Naive thymus-derived CD4-positive, alpha-beta T cell (primary cell): Measurements from ENCODE around the gene NPAS3. TPM values are rescaled to one million over a fixed set of nuclear protein-coding genes. Genes with fewer than 3 reads are reported as not detected.

Experiments
- ATAC-seq: fragments of 150-1000 bp; cut with Tn5 transposase; 2 replicates; pipeline ENCODE4 v1.10.0; 2021; ENCODE audit warnings: mild to moderate bottlenecking, moderate library complexity
- CTCF ChIA-PET: fragments of 350-600 bp; sonication (Branson Sonifier 250); formaldehyde crosslinking; loops from one replicate; lab custom pipeline; 2021; ENCODE audit warnings: antibody characterized with exemption; lab: Charles Lee
- POLR2A ChIA-PET: fragments of 350-600 bp; sonication (Branson Sonifier 250); formaldehyde crosslinking; loops from one replicate; lab custom pipeline; 2021; ENCODE audit warnings: antibody characterized with exemption, inconsistent platforms; lab: Charles Lee
- DNase-seq, 9 donors: peaks; one replicate each; pipeline versions ENCODE4 v3.0.0 to v3.0.0-alpha.2; 2020 to 2022; ENCODE audit warnings: mixed read lengths in 1 of 9
- H3K27ac ChIP-seq: one replicate; pipeline ENCODE4 v1.7.0; 2013; ENCODE audit warnings: mild to moderate bottlenecking, low read depth, low read length, moderate library complexity
- H3K27me3 ChIP-seq, 2 donors: one replicate each; pipeline ENCODE4 v1.7.0; 2013; ENCODE audit warnings: low read length in 2 of 2, mild to moderate bottlenecking in 2 of 2, moderate library complexity in 2 of 2; ENCODE audit not compliant: control insufficient read depth in 2 of 2, insufficient read depth in 2 of 2
- H3K36me3 ChIP-seq, 3 experiments: 1 replicate in 2 of 3; 2 replicates in 1 of 3; pipeline ENCODE4 v1.7.0; 2013; ENCODE audit warnings: low read length in 3 of 3, mild to moderate bottlenecking in 3 of 3, moderate library complexity in 1 of 3; ENCODE audit not compliant: insufficient read depth in 3 of 3, control insufficient read depth in 2 of 3
- H3K4me1 ChIP-seq, 2 donors: one replicate each; pipeline ENCODE4 v1.7.0; 2013; ENCODE audit warnings: low read length in 2 of 2, mild to moderate bottlenecking in 2 of 2, moderate library complexity in 1 of 2; ENCODE audit not compliant: control insufficient read depth in 2 of 2, insufficient read depth in 2 of 2
- H3K4me3 ChIP-seq: 2 replicates; pipeline ENCODE4 v1.7.0; 2013; ENCODE audit warnings: mild to moderate bottlenecking, low read length
- H3K9me3 ChIP-seq, 3 experiments: 1 replicate in 2 of 3; 2 replicates in 1 of 3; pipeline ENCODE4 v1.7.0; 2013; ENCODE audit warnings: low read length in 3 of 3; ENCODE audit not compliant: control insufficient read depth in 2 of 3
- H3K27ac Mint-ChIP-seq, 9 donors: one replicate each; pipeline ENCODE4 v1.8.0; 2020 to 2022; ENCODE audit warnings: mixed read lengths in 9 of 9, mild to moderate bottlenecking in 8 of 9, moderate library complexity in 5 of 9, inconsistent platforms in 2 of 9
- H3K27me3 Mint-ChIP-seq, 5 donors: one replicate each; pipeline ENCODE4 v1.8.0; 2021 to 2022; ENCODE audit warnings: mixed read lengths in 5 of 5, mild to moderate bottlenecking in 1 of 5
- H3K36me3 Mint-ChIP-seq, 5 donors: one replicate each; pipeline ENCODE4 v1.8.0; 2020 to 2022; ENCODE audit warnings: mixed read lengths in 5 of 5, mild to moderate bottlenecking in 3 of 5, inconsistent platforms in 1 of 5
- H3K4me1 Mint-ChIP-seq, 7 donors: one replicate each; pipeline ENCODE4 v1.8.0; 2020 to 2022; ENCODE audit warnings: mixed read lengths in 7 of 7, mild to moderate bottlenecking in 3 of 7, inconsistent platforms in 1 of 7
- H3K4me3 Mint-ChIP-seq, 10 donors: one replicate each; pipeline ENCODE4 v1.8.0; 2020 to 2022; ENCODE audit warnings: mild to moderate bottlenecking in 10 of 10, mixed read lengths in 10 of 10, moderate library complexity in 6 of 10, inconsistent platforms in 2 of 10
- H3K9me3 Mint-ChIP-seq, 11 donors: one replicate each; pipeline ENCODE4 v1.8.0; 2020 to 2022; ENCODE audit warnings: mixed read lengths in 11 of 11, mild to moderate bottlenecking in 4 of 11, inconsistent platforms in 1 of 11, moderate library complexity in 1 of 11
- intact Hi-C, 2 donors: fragments of 100-400 bp; cut with micrococcal nuclease; formaldehyde crosslinking; loops; one replicate each; pipeline ENCODE4 v1.15.1; 2023
- polyA plus RNA-seq, 2 donors: library from polyadenylated mRNA; unstranded; fragments of 300-500 nt; fragmentation: Illumina TruSeq; gene quantifications; one replicate each; pipeline ENCODE4 v1.2.3, GENCODE V29; 2021
- total RNA-seq, 6 experiments: library from RNA in 5 of 6; stranded (reverse) in 5 of 6; gene quantifications; 1 replicate in 5 of 6; 2 replicates in 1 of 6; pipeline ENCODE4 v1.2.3 and lab custom pipeline; 2021 to 2026

NPAS3 gene
- total and polyA plus RNA-seq, 7 experiments from 2014 or later: not detected

DNA sequence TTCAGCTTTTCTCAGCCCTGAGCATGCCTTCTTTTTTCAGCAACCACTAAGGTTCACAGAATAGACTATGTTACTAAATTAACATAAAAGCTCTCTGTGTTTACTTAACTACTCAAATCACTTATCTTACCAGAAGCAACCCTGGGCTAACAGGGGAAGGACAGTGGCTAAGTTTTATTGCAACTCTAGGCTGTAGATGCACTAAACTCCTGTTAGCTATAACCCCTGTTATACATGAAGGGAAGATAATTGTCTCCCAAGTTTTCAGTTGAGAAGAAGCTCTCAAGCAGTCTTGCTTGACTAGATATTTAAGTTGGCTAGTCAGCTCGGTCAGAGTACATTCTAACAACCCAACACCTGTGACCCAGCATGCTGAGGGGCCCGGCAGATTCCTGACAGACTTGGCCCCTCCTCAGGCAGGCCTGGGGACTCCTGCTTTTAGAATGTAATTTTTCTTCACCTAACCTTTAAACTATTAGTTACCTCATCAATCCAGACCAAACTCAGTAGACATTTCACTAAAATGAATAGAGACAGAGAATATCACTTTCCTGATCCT is 547.7 kb downstream of the NPAS3 start:
- no peak overlapping the region for H3K27ac ChIP-seq
- CTCF ChIA-PET: no interaction called here
- intact Hi-C loops: no loop called here
- H3K4me3 ChIP-seq: no peak overlapping the region
- H3K36me3 ChIP-seq: no peaks in the 10 kb centered on the region
- ATAC-seq: no peak
- H3K9me3 Mint-ChIP-seq: peaks cover 0 to 8% (median 0%) of the 10 kb centered on the region in 11 donors
- peaks cover 5 to 38% (median 12%) of the 10 kb centered on the region in 5 donors for H3K27me3 Mint-ChIP-seq
- POLR2A ChIA-PET: no interaction called here
- H3K27ac Mint-ChIP-seq: no peak overlapping the region
- H3K27me3 ChIP-seq: no peaks in the 10 kb centered on the region
- H3K4me3 Mint-ChIP-seq: no peak overlapping the region
- no peaks in the 10 kb centered on the region for H3K9me3 ChIP-seq
- H3K4me1 Mint-ChIP-seq: peaks cover 0 to 4% (median 0%) of the 10 kb centered on the region in 7 donors
- no peaks in the 10 kb centered on the region for H3K4me1 ChIP-seq
- no peak for DNase-seq
- H3K36me3 Mint-ChIP-seq: no peaks in the 10 kb centered on the region

DNA sequence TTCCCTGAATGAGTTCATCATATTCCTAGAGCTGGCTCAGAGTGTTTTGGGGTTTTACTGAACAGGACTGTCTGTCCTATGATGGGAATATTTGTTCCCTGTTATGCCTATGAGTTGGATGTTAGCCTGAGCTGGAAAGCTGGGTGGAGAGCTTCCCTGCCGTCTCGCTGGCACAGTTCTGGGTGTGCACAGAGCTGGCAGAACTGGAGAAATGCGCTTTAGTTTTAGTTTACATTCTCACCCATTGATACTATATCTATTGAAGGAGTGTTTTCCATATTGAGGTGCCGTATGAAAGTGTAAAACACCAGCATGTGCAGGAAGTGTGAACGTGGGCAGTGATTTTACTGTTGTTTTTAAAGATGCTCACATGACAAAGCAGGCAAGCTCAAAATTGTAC is 549.9 kb downstream of the NPAS3 start:
- DNase-seq: no peak

DNA sequence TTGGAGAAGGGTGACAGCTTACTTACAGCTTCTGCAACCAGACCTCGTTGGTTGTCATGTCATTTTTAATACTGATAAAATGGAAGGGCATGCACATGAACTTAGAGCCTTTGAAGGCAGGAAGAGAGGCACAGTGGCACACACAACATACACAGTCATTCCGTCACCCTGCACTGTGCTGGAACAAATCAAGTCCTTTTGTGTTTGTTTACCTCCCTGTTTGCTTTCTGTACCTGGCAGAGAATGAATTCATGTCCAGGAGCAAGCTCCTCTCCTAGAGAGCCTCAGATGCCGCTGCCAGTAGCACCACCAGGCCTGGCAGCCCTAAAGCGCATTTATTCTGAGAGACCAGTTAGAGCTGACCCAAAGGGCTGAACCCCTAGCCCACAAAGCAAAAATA is 551.9 kb downstream of the NPAS3 start:
- Mint-ChIP-seq H3K36me3 (no peaks in the 10 kb centered on the region), H3K4me3 (no peak overlapping the region), H3K4me1 (peaks cover 0 to 2% (median 0%) of the 10 kb centered on the region in 7 donors), H3K9me3 (peaks cover 0 to 15% (median 8%) of the 10 kb centered on the region in 11 donors), H3K27ac (no peak overlapping the region), H3K27me3 (peaks cover 1 to 10% (median 4%) of the 10 kb centered on the region in 5 donors)
- no peak for DNase-seq
- H3K4me1 ChIP-seq: no peaks in the 10 kb centered on the region
- no peaks in the 10 kb centered on the region for H3K27me3 ChIP-seq
- POLR2A ChIA-PET: no interaction called here
- H3K4me3 ChIP-seq: no peak overlapping the region
- CTCF ChIA-PET: interaction anchor here (0.6 to 0.7 kb wide), 2 partner anchors 50 to 993 kb away, joined by 3 to 5 read pairs; no protein-coding TSS in a partner anchor
- H3K9me3 ChIP-seq: no peaks in the 10 kb centered on the region
- no peaks in the 10 kb centered on the region for H3K36me3 ChIP-seq
- no peak overlapping the region for H3K27ac ChIP-seq
- no peak for ATAC-seq
- intact Hi-C loops: no loop called here

More for the DNA sequence above, 549.9 kb downstream of the NPAS3 start:
- H3K9me3 Mint-ChIP-seq: peaks cover 0 to 8% (median 0%) of the 10 kb centered on the region in 11 donors
- Histone ChIP-seq H3K27me3 (no peaks in the 10 kb centered on the region), H3K4me3 (no peak overlapping the region), H3K9me3 (no peaks in the 10 kb centered on the region), H3K36me3 (no peaks in the 10 kb centered on the region), H3K4me1 (no peaks in the 10 kb centered on the region), H3K27ac (no peak overlapping the region)
- no peak overlapping the region for H3K27ac Mint-ChIP-seq
- H3K4me1 Mint-ChIP-seq: peaks cover 0 to 4% (median 0%) of the 10 kb centered on the region in 7 donors
- H3K27me3 Mint-ChIP-seq: peaks cover 5 to 24% (median 6%) of the 10 kb centered on the region in 5 donors
- no peak overlapping the region for H3K4me3 Mint-ChIP-seq
- intact Hi-C loops: no loop called here
- ChIA-PET CTCF (no interaction called here), POLR2A (no interaction called here)
- no peaks in the 10 kb centered on the region for H3K36me3 Mint-ChIP-seq
- no peak for ATAC-seq

DNA sequence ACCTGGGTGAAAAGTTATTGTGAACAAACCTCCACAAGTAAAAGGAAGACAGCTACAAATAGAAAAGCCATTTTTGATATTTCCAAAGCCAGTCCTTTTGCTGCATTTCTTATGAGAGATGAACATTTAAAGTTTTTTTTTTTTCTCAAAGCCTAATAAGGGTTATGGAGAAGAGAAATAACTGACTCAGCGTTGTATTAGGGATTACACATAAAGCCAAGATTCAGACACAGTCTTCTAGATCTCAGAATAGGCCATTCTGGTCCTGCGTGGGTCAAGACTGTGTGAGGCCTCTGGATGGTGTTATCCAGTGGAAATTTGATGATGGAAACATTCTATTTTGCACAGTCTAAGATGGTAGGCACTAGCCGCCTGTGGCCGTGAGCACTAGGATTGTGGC is 552.4 kb downstream of the NPAS3 start:
- Mint-ChIP-seq H3K4me3 (no peak overlapping the region), H3K4me1 (peaks cover 0 to 2% (median 0%) of the 10 kb centered on the region in 7 donors), H3K9me3 (peaks cover 0 to 18% (median 10%) of the 10 kb centered on the region in 11 donors), H3K27me3 (peaks cover 0 to 10% (median 5%) of the 10 kb centered on the region in 5 donors), H3K27ac (no peak overlapping the region), H3K36me3 (no peaks in the 10 kb centered on the region)
- Histone ChIP-seq H3K36me3 (no peaks in the 10 kb centered on the region), H3K9me3 (no peaks in the 10 kb centered on the region), H3K27me3 (no peaks in the 10 kb centered on the region), H3K4me3 (no peak overlapping the region), H3K27ac (no peak overlapping the region), H3K4me1 (no peaks in the 10 kb centered on the region)
- ATAC-seq (no peak), DNase-seq (no peak)
- intact Hi-C loops: no loop called here
- ChIA-PET POLR2A (no interaction called here), CTCF (interaction anchor here (0.7 kb wide), 1 partner anchor 994 kb away, joined by 5 read pairs; no protein-coding TSS in a partner anchor)

DNA sequence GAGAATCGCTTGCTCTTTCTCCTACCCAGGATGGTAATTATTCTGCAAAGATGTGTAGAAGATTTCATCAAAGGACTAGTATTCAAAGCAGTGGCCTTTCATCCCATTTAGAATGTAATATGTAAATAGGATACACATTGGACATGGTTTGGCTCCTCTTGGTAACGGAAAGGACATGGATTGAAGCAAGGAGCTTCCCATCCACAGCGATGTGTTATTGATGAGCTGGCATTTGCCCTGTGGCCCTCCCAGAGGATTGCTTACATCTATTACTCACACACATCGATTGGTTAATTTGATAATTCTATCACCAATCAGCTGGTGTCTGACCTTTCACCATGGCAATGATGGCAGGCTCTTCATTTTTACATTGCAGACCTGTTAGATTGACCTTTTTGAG is 553.8 kb downstream of the NPAS3 start:
- H3K4me3 Mint-ChIP-seq: no peak overlapping the region
- H3K27me3 Mint-ChIP-seq: peaks cover 0 to 10% (median 5%) of the 10 kb centered on the region in 5 donors

DNA sequence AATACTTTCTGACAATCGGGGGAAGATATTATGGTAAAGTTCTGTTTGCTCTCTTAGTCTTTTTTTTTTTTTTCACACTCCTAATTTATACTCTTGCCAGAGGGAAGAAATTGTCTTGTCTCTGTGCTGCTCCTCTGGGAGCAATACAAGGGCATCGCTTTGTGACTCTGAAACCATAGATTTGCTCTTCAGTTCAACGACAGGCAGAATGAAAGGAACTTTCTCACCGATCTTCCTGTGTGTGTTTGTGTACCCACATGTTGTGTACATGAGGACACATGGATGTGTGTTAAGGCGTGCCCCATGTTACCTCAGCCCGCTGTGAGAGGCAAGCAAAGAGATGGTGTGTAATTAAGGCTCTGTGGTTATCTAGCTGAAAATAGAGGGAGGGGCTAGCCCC is 554.6 kb downstream of the NPAS3 start:
- Histone ChIP-seq H3K9me3 (no peaks in the 10 kb centered on the region), H3K4me1 (no peaks in the 10 kb centered on the region), H3K36me3 (no peaks in the 10 kb centered on the region), H3K27me3 (no peaks in the 10 kb centered on the region), H3K27ac (no peak overlapping the region), H3K4me3 (no peak overlapping the region)
- Mint-ChIP-seq H3K4me1 (no peaks in the 10 kb centered on the region), H3K27me3 (peaks cover 0 to 10% (median 5%) of the 10 kb centered on the region in 5 donors), H3K9me3 (peaks cover 5 to 23% (median 12%) of the 10 kb centered on the region in 11 donors), H3K36me3 (no peaks in the 10 kb centered on the region), H3K27ac (no peak overlapping the region), H3K4me3 (no peak overlapping the region)
- ChIA-PET POLR2A (no interaction called here), CTCF (no interaction called here)
- intact Hi-C loops: no loop called here
- DNase-seq (no peak), ATAC-seq (no peak)

More for the DNA sequence above, 553.8 kb downstream of the NPAS3 start:
- no peaks in the 10 kb centered on the region for H3K9me3 ChIP-seq
- POLR2A ChIA-PET: no interaction called here
- CTCF ChIA-PET: no interaction called here
- peaks cover 0 to 2% (median 0%) of the 10 kb centered on the region in 7 donors for H3K4me1 Mint-ChIP-seq
- intact Hi-C loops: no loop called here
- no peaks in the 10 kb centered on the region for H3K4me1 ChIP-seq
- H3K27ac ChIP-seq: no peak overlapping the region
- no peaks in the 10 kb centered on the region for H3K36me3 ChIP-seq
- no peak overlapping the region for H3K4me3 ChIP-seq
- H3K27ac Mint-ChIP-seq: no peak overlapping the region
- H3K9me3 Mint-ChIP-seq: peaks cover 5 to 21% (median 11%) of the 10 kb centered on the region in 11 donors
- ATAC-seq (no peak), DNase-seq (no peak)
- H3K27me3 ChIP-seq: no peaks in the 10 kb centered on the region
- H3K36me3 Mint-ChIP-seq: no peaks in the 10 kb centered on the region

DNA sequence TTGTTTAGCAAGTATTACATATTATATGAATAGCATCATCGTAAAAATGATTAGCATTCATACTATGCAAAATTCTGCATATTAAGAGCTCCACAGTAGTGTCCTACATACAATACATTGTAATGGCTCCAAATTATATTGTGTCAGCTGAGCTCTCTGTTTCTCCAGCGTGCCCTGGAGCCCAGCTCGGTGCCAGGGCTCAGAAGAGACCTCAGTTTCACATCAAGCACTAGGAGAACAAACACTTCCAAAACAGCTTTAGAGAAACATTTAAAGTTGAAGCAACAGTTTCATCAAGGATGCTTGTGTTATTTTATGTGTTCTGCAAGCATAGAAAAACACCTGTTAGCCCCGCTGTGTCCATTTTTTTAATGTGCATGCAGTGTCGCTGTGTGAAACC is 555.3 kb downstream of the NPAS3 start:
- H3K36me3 Mint-ChIP-seq: no peaks in the 10 kb centered on the region
- intact Hi-C loops: no loop called here
- no peaks in the 10 kb centered on the region for H3K4me1 ChIP-seq
- ATAC-seq (no peak), DNase-seq (no peak)
- H3K4me1 Mint-ChIP-seq: no peaks in the 10 kb centered on the region
- H3K4me3 Mint-ChIP-seq: no peak overlapping the region
- H3K9me3 ChIP-seq: no peaks in the 10 kb centered on the region
- no peaks in the 10 kb centered on the region for H3K27me3 ChIP-seq
- peaks cover 0 to 10% (median 5%) of the 10 kb centered on the region in 5 donors for H3K27me3 Mint-ChIP-seq
- ChIA-PET POLR2A (no interaction called here), CTCF (no interaction called here)
- H3K36me3 ChIP-seq: no peaks in the 10 kb centered on the region
- H3K9me3 Mint-ChIP-seq: peaks cover 5 to 23% (median 12%) of the 10 kb centered on the region in 11 donors
- H3K4me3 ChIP-seq: no peak overlapping the region
- H3K27ac ChIP-seq: no peak overlapping the region
- no peak overlapping the region for H3K27ac Mint-ChIP-seq
